HG03066 (cell line): ENCODE data around the gene DDX42.
"Not testable (repeated sequence)": the region's sequence is repeated elsewhere in the genome, so short reads cannot be mapped to it uniquely, and the experiment has no call there.

Experiments used
- ATAC-seq: cut with Tn5 transposase; IDR thresholded peaks from one replicate; pipeline ENCODE4 v1.9.1; 2021; ENCODE audit warnings: low read depth; ENCODE audit not compliant: unreplicated experiment

Gene DDX42

DNA sequence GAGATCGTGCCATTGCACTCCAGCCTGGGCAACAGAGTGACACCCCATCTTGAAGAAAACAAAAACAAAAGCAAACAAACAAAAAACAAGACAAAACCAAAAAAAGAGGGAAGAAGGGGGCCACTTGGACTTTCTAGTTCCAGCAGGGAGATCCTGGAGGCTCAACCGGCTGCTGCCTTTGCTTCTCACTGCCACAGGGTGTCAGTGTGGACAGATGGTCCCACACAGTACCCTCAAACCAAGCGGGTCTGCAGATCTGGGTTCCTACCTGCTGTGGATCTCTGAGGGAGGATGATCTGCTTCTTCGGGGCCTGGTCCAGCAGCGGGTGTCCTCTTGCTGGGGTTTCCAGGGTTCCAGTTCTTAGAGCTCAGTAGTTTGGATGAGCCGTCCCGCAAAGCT is 92.7 kb downstream of the DDX42 start:
- ATAC-seq = not testable (repeated sequence)
